Hematopoietic multipotent progenitor cell treated with erythropoietin and hydrocortisone succinate and interleukin-3 and kit ligand, for 17 days (in vitro differentiated cells): Measurements from ENCODE around the gene NUDT12.

Source experiments
- DNase-seq: peaks from one replicate; pipeline ENCODE4 v3.0.0-alpha.2; 2015; ENCODE audit warnings: low spot score

The NUDT12 gene

GRCh38 chr5:103562453-103563157 is at the start of gene NUDT12:
NUDT12 (minus strand) TSS chr5:103562789; CDS start chr5:103560248, 2,541 bp downstream.
- no peak for DNase-seq

DNA sequence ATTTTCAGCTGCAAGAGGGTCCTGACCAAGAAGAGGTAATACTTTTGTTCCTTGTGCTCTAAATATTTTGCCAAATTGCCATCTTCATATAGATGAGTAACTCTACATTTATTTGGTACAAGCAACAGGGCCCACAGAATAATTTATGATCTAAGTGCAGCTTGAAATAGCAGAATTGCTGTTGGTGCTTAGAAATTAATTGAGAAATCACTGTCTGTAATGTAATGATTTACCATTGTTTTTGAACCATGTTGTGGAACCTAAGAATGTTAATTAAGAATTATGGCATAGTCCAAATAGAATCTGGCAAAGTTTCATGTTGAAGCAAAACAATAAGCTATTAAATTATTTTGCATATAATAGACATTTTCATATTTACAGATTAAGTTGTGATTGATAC is 44.8 kb upstream of the NUDT12 start:
- DNase-seq, result no peak

DNA sequence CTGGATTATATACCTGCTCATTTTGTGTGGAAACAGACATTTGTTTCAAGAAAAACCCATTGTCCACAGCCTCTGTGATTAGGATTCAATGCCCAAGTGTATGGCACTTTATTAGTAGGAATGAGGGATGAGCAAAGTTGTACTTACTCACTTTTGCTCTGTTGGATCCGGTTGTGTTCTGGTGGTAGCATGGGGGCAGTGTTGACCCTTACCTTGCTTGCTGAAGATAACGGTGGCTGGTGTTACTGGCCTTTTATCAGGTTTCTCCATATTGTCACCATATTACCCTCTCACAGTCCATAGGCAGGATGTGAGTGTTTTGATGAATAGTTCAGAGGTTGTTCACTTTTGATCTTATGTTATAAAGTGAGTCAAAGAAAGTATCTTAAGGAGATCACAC is 42.7 kb upstream of the NUDT12 start:
- no peak for DNase-seq

GRCh38 chr5:103602438-103602837 is 39.8 kb upstream of the NUDT12 start:
- no peak for DNase-seq

GRCh38 chr5:103601314-103601713 is 38.7 kb upstream of the NUDT12 start:
- DNase-seq, result no peak

DNA sequence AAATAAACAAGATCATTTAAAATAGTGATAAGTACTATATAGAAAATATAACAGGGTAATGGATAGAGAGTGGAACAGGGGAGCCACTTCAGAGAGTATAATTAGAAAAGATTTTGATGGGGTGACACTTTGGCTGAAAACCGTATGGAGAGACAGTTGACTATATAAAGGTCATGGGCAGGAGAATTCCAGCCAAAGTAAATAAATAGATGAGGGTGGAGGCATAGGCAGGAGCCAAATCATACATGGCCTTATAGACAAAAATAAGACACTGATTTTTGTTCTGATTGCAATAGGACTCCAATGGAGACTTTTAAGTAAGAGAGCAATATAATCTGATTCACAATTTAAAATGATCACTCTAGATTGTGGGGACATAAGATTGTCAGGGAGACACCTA is 37.5 kb upstream of the NUDT12 start:
- DNase-seq, result no peak

DNA sequence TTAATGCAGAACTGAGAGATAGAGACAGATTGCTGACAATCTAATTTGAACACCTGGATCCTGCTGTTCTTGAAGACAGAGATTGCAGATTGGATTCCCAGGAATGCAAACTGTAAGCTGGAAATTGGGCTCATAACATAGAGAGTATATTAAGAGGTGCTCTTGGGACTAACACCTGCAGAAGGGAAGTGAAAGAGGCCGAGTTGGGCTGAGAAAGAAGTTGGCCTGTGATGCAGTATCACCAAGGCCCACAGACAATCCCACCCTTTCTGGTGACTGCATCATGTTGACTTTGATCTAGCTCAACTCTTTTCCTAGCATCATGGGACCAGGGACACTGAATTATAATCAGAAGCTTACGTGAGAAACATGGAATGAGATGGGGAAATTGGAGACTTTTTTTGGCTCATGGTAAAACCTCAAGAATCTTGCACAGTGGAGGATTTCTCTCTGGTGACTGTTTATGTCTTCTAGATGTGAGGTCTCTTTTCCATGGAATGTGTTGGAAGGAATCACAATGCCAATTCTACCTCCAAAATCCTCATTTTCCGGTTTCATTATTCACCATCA is 36.5 kb upstream of the NUDT12 start:
- no peak for DNase-seq

- no peak for DNase-seq
These were observed 27.6 kb upstream of the NUDT12 start for GRCh38 chr5:103590221-103590620.

GRCh38 chr5:103589776-103590175 is 27.2 kb upstream of the NUDT12 start:
- no peak for DNase-seq

- DNase-seq, result no peak
These were observed 26.8 kb upstream of the NUDT12 start for GRCh38 chr5:103589357-103589756.

DNA sequence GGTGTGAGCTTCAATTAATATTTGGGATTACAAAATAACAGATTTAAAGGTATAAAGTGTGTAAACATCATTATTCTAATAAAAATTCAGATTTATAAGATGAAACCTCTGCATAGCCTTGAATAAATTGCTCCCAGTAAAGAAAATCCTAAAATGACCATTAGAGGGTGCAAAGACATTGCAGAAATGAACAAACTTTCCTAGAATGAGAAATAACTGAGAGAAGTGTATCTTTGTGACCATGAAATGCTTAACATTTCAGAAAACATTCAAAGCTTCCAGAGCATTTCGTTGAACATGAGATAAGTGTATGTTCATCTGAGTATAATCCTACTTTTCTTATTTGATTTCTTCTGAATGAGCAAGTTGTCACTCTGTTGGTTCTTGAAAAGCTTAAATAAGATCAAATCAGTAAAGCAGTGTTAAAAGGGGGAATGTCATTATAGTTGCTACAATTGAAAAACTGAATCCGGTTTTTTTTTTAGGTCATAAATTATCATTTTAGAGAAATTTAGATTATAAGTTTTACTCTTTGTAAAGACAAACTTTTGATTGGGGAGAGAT is 24.7 kb upstream of the NUDT12 start:
- DNase-seq, result no peak

DNA sequence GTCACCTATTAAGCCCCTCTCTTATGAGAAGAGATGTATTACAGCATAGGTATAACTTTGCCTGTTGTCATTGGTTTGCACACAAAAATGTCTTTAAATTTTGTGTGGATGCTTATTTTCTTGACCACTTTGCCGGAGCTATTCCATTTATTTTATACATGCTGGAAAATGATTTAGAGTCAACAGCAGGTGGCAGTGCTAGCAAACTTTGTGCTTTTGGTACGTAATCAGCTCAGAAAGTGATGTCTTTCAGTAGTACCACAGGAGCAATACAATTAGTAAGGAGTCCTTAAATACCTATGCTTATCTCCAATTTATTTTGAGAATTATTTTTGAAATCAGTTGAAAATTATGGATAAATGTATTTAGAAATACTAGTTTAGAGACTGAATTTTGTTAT is 19.8 kb upstream of the NUDT12 start:
- DNase-seq, result no peak

- no peak for DNase-seq
These were observed 10.8 kb upstream of the NUDT12 start for GRCh38 chr5:103573411-103573810.

GRCh38 chr5:103572454-103572853 is 9.9 kb upstream of the NUDT12 start:
- no peak for DNase-seq

- no peak for DNase-seq
These were observed 9.1 kb upstream of the NUDT12 start for GRCh38 chr5:103571730-103572129.

- no peak for DNase-seq
These were observed 6.9 kb upstream of the NUDT12 start for GRCh38 chr5:103569313-103570060.

- DNase-seq, result no peak
These were observed 3.1 kb upstream of the NUDT12 start for GRCh38 chr5:103565719-103566118.

DNA sequence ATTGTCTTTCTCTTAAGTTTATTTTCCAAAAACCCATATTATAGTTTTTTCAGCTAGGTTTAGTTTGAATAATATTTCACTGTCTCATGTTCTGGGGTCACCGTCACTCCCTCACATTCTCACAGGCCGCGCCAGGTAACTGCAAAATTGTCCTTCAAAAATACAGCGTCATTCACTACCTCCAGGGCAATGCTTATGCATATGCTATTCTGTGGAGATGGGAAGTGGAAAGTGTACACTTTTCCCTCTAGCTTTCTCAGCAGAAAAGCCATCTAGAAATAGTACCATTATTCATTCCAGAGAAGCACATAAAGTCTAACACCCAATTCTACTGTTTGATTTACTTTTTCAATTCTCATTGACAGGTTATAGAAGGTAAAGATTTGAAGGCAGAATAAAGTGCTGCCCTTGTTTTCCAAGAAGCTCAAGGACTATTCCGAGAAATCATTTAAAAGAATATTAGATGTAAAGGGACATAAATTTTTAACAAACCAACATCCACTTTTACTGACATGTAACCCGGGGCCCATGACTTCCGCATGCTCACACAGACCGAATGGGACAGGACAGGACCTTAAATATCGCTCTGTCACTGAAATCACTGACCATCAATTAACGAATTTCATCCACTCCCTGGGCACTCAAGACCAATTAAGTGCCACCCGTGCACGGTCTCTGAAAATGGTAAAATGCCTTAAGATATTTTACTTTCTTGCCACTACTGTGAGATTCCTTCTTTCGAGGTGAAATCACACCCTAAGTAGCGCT is 720 bp downstream of the NUDT12 start:
- DNase-seq, result no peak

DNA sequence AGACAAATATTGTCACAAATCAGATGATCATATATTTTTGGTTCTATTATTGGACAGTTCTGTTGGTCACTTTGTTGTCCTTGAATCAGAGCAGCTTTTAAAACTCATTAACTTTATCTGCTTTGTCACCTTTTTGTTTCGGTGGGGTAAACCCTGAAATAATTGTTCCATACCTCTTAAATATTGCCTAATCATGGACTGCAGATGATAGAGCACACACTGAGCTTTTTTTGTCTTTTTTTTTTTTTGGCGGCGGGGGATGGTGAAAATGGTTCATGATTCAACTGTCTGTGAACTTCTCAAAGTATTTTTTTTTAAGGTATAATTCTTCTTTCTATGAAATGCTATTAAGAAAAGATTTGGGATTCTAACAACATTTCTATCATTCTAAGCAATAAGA is 1.8 kb downstream of the NUDT12 start:
- no peak for DNase-seq

GRCh38 chr5:103546858-103547257 is 15.7 kb downstream of the NUDT12 start:
- DNase-seq, result no peak

DNA sequence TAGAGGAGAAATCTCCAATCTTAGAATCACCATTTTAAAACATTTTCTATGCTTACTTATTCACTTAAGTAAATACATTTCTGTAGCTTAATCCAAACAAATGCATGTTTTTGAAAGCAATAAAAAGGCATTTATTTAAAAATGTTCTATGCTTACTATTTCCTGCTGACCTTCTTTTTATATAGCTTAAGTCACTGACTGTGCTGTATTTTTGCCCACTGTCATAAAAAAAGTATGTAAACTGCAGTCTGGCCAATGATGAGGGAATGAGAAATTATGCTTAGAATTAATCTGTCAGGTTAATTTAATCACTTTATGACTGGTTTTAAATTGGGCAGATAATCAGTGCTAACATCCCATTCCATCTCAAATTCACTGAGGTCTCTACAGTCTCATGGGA is 20.1 kb downstream of the NUDT12 start:
- no peak for DNase-seq

DNA sequence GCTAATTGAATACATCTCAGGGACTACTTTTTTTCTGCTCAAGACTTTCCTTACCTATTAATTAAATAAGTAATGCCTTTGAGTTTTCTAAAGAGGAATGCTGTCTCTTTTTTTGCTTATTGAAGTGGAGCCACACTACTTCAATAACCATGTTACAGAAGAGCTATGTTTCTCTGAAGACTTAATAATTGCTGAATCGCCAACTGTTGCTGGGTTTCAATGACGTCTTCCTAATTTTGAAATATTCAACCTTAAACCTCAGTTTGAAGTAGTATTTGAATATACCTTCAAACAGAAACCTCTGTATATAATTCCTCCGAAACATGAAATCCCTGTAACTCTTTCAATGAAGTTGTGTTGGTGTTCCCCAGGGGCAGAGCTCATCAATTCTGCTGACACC is 21.0 kb downstream of the NUDT12 start:
- no peak for DNase-seq
